GM12865 (cell line): Measurements from ENCODE around the gene RAC3.

ENCODE experiments used
- DNase-seq: peaks from one replicate; pipeline ENCODE4 v3.0.0; 2010; ENCODE audit warnings: low read depth
- H3K4me3 ChIP-seq: 2 replicates; pipeline ENCODE4 v1.5.1; 2011; ENCODE audit warnings: mild to moderate bottlenecking, low read depth, low read length, control low read depth
- CTCF ChIP-seq: IDR thresholded peaks from 2 replicates; pipeline ENCODE4 v1.5.1; 2011; ENCODE audit warnings: low read length, control low read depth, low read depth, inconsistent platforms; ENCODE audit not compliant: insufficient read depth; ENCODE audit errors: missing control alignments

RAC3 gene

GRCh38 chr17:82079001-82079677 lies 47.7 kb downstream of the RAC3 start:
- no peak for DNase-seq
- no peak overlapping the region for H3K4me3 ChIP-seq
- no peak for TF ChIP-seq CTCF

- DNase-seq: no peak
- no peak for TF ChIP-seq CTCF
- H3K4me3 ChIP-seq: no peak overlapping the region
Observed at GRCh38 chr17:82080048-82080788, 48.7 kb downstream of the RAC3 start.

GRCh38 chr17:82080789-82081464 lies 49.4 kb downstream of the RAC3 start:
- no peak overlapping the region for H3K4me3 ChIP-seq
- no peak for DNase-seq

GRCh38 chr17:82081546-82081945 lies 50.1 kb downstream of the RAC3 start:
- TF ChIP-seq CTCF: no peak
- H3K4me3 ChIP-seq: no peak overlapping the region
- no peak for DNase-seq

More at GRCh38 chr17:82080789-82081464, 49.4 kb downstream of the RAC3 start:
- no peak for TF ChIP-seq CTCF

GRCh38 chr17:82081966-82082365 lies 50.5 kb downstream of the RAC3 start:
- DNase-seq: no peak
- no peak for TF ChIP-seq CTCF
- H3K4me3 ChIP-seq: no peak overlapping the region

GRCh38 chr17:82082456-82082855 lies 51.0 kb downstream of the RAC3 start:
- H3K4me3 ChIP-seq: no peak overlapping the region
- no peak for TF ChIP-seq CTCF
- DNase-seq: no peak
